ENCODE data around the gene CORO1C.

Gene CORO1C

DNA sequence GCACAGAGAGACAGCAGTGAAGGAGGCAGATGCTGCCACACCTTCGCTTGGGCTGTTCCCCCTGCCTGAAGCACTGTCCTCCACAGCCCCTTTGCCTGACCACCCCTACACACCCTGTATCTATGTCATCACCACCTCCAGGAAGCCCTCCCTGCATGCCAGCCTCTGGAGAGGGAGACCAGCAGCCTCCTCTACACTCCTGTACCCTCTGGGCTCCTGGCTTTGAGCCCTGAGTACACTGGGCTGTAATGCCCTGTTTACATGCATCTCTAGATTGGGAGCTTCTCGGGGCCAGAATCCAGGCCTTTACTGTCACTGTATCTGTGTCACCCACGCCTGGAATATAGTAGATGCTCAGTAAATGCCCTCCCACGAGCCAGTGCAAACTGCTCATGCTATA is 127.6 kb downstream of the CORO1C start:
- TF ChIP-seq, protein P1, sequence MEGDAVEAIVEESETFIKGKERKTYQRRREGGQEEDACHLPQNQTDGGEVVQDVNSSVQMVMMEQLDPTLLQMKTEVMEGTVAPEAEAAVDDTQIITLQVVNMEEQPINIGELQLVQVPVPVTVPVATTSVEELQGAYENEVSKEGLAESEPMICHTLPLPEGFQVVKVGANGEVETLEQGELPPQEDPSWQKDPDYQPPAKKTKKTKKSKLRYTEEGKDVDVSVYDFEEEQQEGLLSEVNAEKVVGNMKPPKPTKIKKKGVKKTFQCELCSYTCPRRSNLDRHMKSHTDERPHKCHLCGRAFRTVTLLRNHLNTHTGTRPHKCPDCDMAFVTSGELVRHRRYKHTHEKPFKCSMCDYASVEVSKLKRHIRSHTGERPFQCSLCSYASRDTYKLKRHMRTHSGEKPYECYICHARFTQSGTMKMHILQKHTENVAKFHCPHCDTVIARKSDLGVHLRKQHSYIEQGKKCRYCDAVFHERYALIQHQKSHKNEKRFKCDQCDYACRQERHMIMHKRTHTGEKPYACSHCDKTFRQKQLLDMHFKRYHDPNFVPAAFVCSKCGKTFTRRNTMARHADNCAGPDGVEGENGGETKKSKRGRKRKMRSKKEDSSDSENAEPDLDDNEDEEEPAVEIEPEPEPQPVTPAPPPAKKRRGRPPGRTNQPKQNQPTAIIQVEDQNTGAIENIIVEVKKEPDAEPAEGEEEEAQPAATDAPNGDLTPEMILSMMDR (IDR thresholded peaks at IDR 0.05; ENCODE audit: low read depth, low read length) = no peak
- DNase-seq (ENCODE audit: low read depth in 2 of 2) = no peak
- no peak overlapping the region for H3K4me3 ChIP-seq (replicated peaks in 1 of 2; ENCODE audit: low read depth in 2 of 2, low read length in 2 of 2)

GRCh38 chr12:108602976-108603704 is 128.2 kb downstream of the CORO1C start:
- TF ChIP-seq, protein P1 (IDR thresholded peaks at IDR 0.05; ENCODE audit: low read depth, low read length) = no peak
- DNase-seq (ENCODE audit: low read depth in 2 of 2) = no peak
- no peak overlapping the region for H3K4me3 ChIP-seq (replicated peaks in 1 of 2; ENCODE audit: low read depth in 2 of 2, low read length in 2 of 2)

GRCh38 chr12:108602209-108602705 is 129.1 kb downstream of the CORO1C start:
- TF ChIP-seq, protein P1 (IDR thresholded peaks at IDR 0.05; ENCODE audit: low read depth, low read length) = no peak
- no peak overlapping the region for H3K4me3 ChIP-seq (replicated peaks in 1 of 2; ENCODE audit: low read depth in 2 of 2, low read length in 2 of 2)
- no peak for DNase-seq (ENCODE audit: low read depth in 2 of 2)

DNA sequence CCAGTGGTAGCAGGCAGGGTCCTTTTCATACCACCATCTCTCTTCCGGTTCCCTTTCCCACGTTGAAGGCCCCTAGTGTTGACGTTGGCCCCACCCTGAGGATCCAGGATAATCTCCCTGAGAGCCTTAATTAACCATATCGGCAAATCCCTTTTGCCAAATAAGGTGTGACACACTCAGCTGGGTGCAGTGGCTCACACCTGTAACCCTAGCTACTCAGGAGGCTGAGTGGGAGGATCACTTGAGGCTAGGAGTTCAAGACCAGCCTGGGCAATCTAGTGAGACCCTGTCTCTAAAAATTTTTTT is 130.7 kb downstream of the CORO1C start:
- TF ChIP-seq, protein P1 (IDR thresholded peaks at IDR 0.05; ENCODE audit: low read depth, low read length) = no peak
- DNase-seq (ENCODE audit: low read depth in 2 of 2) = no peak
- no peak overlapping the region for H3K4me3 ChIP-seq (replicated peaks in 1 of 2; ENCODE audit: low read depth in 2 of 2, low read length in 2 of 2)

- no peak for DNase-seq (ENCODE audit: low read depth in 2 of 2)
- TF ChIP-seq, protein P1 (IDR thresholded peaks at IDR 0.05; ENCODE audit: low read depth, low read length) = no peak
- H3K4me3 ChIP-seq (replicated peaks in 1 of 2; ENCODE audit: low read depth in 2 of 2, low read length in 2 of 2) = no peak overlapping the region
Measured at GRCh38 chr12:108599948-108600701, 131.2 kb downstream of the CORO1C start.

DNA sequence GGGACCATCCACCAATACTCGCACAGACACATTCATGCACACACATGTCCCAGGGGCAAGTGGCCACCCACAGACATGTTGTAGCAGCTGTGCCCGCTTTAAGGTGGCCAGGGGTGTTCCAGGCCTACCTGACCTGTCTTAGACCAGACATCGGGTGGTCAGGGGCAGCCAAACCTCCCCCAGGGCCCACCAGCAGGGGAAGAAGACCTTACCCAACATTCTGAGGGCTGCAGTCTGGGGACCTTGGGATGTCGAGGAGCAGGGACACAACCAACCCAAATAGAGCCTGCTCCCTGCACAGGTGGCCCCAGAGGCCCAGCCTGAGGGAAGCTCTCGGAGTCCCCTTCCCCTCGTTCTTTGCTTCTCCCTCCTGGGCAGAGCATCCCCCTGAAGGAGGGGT is 131.8 kb downstream of the CORO1C start:
- H3K4me3 ChIP-seq (replicated peaks in 1 of 2; ENCODE audit: low read depth in 2 of 2, low read length in 2 of 2) = no peak overlapping the region
- no peak for DNase-seq (ENCODE audit: low read depth in 2 of 2)
- TF ChIP-seq, protein P1 (IDR thresholded peaks at IDR 0.05; ENCODE audit: low read depth, low read length) = no peak
